HG02852 (cell line): Measurements from ENCODE around the gene TAF5L.
"Not testable (repeated sequence)": the region's sequence is repeated elsewhere in the genome, so short reads cannot be mapped to it uniquely, and the experiment has no call there.

ENCODE experiments used
- ATAC-seq: cut with Tn5 transposase; IDR thresholded peaks from one replicate; pipeline ENCODE4 v1.9.1; 2021; ENCODE audit warnings: mild to moderate bottlenecking, moderate library complexity; ENCODE audit not compliant: unreplicated experiment

The TAF5L gene

GRCh38 chr1:229608590-229608989 lies 17.3 kb downstream of the TAF5L start:
- no peak for ATAC-seq

GRCh38 chr1:229607370-229607769 lies 18.6 kb downstream of the TAF5L start:
- no peak for ATAC-seq

GRCh38 chr1:229603371-229604005 lies 22.4 kb downstream of the TAF5L start:
- ATAC-seq: no peak

DNA sequence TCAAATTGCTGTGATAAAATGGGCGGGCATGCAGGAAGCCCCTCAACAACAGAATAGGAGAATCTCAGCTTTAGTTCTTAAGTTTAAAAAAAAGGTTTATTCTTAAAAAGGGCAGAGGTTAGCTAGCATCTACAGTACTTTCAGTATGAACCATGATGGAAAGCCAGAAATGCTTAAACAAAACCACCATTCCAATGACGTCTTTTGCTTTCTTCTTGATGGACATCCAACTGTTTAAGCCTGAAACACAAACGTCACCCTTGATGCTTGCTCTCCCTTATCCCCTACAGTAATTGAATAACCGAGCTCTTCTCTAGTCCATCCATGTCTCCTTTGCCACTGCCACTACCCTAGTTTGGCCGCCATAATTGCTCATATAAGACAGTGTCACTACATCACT lies 25.7 kb downstream of the TAF5L start:
- ATAC-seq: no peak

DNA sequence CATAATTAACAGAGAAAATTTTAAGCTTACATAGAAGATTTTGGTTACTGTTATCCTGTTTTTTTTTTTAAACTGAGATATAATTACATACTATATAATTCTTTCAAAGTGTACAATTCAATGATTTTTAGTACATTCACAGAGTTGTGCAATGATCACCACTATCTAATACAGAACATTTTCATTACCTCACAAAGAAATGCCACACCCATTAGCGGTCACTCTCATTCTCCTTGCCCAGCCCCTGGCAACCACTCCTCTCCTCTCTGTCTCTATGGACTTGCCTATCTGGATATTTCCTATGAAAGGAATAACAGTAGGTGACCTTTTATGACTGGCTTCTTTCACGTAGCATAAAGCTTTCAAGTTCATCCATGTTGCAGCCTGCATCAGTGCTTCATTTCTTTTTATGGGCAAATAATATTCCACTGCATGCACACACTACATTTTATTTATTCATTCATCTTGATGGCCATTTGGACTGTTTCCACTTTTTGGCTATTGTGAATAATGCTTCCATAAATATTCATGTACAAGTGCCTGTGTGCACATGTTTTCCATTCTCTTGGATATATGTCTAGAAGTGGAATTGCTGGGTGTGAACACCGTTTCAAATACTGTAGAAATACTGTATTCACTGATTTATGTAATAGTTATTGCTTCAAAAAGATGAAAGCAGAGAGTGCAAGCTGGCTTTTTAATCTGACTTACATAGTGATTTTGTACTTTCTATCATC lies 26.5 kb downstream of the TAF5L start:
- ATAC-seq: no peak

DNA sequence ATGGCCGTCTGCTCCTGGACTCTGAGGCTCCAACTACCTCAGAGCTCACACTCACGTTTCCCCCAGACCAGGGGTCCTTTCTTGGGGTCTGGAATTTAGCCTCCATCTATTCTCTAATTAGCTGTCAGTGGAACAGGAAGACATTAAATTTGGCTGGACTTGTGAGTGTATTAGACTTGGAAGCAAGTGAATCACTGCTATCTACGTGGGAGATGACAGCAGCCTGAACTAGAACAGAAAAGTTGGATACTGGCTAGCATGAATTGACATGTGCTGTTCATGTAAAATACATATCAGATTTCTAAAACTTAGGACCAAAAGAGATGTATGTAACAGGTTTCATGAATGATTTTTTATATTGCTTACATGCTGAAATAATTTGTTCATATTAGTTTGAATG lies 28.0 kb downstream of the TAF5L start:
- ATAC-seq: no peak

GRCh38 chr1:229596925-229597699 lies 28.8 kb downstream of the TAF5L start:
- ATAC-seq: no peak

DNA sequence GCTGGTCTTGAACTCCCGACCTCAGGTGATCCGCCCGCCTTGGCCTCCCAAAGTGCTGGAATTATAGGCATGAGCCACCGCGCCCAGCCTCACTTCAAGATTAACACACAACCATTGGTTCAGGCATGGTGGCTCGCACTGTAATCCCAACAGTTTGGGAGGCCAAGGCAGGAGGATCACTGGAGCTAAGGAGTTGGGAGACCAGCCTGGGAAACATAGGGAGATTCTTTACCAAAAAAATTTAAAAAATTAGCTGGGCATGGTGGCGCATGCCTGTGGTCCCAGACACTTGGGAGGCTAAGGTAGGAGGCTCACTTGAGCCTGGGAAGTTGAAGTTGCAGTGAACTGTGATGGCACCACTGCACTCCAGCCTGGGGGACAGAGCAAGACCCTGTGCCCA lies 30.0 kb downstream of the TAF5L start:
- ATAC-seq: not testable (repeated sequence)

DNA sequence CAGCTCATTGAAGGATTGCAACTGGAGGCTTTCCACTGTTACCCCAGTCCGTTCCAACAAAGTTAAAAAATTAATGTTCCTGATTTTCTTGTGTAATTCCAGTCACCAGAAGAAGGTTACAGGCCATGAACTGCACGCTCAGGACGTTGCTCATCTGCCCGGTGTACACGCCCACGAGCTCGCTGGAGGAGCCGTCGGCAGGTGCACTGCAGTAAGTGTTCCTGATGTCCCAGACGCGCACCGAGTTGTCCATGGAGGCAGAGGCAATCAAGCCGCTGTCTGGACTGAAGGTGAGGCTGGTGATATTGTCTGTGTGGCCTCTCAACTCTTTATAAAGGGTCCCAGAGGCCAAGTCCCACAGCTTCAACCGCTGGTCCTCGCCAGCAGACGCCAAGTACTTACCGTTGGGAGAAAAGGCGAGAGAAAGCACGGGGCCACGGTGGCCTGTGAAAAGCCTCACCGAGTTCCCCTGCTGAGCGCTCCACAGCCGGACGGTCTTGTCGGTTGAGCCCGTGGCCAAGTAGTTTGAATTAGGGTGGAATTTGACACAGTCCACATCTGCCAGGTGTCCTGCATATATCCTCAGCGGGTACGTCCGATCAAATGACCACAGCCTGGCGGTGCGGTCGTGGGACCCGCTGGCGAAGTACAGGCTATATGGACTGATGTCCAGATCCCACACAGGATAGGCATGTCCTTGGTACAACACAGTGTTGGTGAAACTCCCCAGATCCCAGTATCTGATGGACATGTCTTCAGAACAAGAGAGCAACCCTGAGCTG lies 31.5 kb downstream of the TAF5L start:
- no peak for ATAC-seq

DNA sequence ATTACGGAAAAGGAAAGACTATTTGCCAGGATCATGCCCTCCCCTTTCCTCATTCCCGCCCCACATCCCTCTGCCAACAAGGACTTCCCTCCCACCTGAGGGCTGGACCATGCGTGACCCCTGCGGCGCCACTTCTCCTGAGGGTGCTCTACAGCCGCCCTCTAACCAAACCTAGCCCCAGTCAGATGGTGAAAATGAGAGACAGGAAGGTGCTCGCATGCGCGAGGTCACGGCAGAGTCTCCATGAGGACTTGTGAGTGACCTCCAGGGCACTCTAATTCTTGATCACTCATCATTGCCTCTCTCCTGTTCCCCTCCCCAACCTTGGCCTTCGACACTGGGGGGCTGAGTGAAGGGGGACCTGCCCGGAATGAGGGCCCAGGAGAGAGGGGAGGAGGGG lies 32.1 kb downstream of the TAF5L start:
- no peak for ATAC-seq

DNA sequence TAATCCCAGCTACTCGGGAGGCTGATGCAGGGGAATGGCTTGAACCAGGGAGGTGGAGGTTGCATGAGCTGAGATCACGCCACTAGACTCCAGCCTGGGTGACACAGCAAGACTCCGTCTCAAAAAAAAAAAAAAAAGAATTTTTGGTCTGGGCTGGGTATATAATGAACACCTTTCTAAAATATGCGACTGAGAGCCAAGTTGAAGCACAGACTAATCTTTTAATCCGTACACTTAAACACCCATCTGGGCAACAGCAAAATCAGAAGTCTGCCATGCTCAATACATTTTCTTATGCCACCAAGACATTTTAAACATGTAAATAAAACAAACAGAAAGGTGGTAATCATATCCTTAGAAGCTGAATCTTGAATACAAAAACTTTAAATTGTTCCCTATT lies 35.8 kb downstream of the TAF5L start:
- no peak for ATAC-seq

DNA sequence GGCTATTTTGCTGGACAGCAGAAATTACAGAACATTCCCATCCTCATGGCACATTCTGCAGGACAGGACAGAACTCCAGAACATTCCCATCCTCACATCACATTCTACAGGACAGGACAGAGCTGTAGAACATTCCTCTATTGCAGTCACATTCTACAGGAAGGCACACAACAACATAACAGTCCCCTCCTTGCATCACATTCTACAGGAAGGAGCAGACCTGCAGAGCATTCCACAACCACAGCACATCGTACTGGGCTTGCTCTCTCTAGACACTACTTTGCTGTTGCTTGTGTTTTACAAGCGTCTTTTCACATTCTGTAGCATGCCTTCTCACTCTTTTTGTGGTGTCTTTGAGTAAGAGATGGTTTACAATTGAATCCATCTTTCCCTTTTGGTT lies 40.6 kb downstream of the TAF5L start:
- ATAC-seq: no peak

- no peak for ATAC-seq
These were observed 43.2 kb downstream of the TAF5L start for GRCh38 chr1:229582715-229583114.

DNA sequence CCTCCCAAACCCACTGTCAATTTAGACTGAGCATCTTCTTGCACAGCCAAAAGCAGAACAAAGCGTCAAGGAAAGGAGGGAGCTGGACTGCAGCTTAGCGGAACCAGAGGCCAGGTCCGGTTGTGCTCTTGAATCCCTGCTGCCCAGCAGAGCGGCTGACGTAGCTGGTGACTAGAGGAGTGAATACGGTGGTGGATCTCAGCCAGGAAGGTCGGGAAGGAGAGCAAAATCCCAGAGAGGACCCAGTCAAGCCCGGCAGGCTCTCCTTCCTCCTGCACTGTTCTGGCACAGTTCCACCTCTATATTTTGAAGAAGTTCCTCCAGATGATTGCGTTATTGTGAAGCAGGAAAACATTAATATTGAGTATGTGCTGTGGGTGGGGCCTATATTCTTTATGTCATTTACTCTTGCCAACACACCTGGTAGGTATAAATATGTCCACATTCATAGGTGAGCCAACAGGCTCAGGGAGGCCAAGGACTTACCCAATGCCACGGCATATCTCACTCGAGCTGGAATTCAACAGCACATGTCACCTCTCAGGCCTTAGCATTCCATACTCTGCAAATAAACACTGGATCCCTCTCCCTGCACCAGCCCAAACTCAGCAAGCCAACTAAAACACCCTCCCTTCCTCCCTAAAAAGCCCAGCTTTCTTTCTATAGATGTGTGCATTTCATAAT lies 43.8 kb downstream of the TAF5L start:
- no peak for ATAC-seq

DNA sequence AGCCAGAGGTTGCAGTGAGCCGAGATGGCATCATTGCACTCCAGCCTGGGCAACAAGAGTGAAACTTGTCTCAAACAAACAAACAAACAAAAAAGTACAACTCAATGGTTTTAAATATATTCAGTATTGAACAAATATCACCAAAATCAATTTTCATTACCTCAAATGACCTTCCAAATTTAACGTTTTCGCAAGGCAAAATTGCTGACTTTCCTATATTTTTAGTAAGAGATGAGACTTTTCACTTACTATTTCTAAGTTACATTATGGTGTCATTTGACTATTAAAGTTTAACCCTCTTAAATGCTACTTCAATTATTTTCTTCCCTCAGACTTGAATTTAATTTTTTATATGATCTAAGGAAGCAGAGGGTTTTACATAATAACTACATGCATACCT lies 44.4 kb downstream of the TAF5L start:
- ATAC-seq: no peak

GRCh38 chr1:229579059-229579673 lies 46.8 kb downstream of the TAF5L start:
- ATAC-seq: peak; percentile 81

DNA sequence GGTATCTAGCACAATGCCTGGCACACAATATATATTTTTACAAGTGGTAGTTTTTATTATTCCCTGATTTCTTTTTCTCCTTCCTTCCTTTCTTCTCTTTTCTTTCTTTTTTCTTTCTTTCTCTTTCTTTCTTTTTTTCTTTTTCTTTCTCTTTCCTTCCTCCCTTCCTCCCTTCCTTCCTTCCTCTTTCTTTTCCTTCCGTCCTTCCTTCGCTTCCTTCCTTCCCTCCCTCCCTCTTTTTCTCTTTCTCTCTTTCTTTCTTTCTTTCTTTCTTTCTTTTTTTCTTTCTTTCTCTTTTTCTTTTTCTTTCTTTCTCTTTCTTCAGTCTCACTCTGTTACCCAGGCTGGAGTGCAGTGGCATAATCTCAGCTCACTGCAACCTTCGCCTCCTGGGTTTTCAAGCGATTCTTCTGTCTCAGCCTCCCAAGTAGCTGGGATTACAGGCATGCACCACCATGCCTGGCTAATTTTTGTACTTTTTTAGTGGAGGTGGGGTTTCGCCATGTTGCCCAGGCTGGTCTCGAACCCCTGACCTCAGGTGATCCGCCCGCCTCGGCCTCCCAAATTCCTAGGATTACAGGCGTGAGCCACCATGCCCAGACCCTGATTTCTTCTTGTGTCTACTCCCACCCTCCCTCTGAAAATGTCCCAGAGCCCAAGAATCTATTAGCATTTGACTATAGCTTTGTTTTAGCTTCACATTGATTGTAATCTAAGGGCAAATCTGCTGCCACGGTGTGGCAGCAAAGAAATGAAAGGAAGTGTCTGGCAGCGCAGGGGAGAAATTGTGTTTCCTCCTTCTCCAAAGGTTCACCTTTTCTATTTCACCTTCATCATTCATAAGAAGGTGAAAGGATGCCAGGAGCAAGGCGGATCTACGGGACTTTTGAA lies 47.5 kb downstream of the TAF5L start:
- ATAC-seq: peak; percentile 33

GRCh38 chr1:229574679-229575442 lies 51.1 kb downstream of the TAF5L start:
- ATAC-seq: no peak
